Activated CD4-positive, CD25-positive, alpha-beta regulatory T cell treated with anti-CD3 and anti-CD28 coated beads, Interleukin-2, amount 50 U/mL, for 72 hours (primary cell): ENCODE data around the gene TRAPPC2L.

Experiments used
- DNase-seq: peaks from one replicate; pipeline ENCODE4 v3.0.0; 2021

The TRAPPC2L gene

DNA sequence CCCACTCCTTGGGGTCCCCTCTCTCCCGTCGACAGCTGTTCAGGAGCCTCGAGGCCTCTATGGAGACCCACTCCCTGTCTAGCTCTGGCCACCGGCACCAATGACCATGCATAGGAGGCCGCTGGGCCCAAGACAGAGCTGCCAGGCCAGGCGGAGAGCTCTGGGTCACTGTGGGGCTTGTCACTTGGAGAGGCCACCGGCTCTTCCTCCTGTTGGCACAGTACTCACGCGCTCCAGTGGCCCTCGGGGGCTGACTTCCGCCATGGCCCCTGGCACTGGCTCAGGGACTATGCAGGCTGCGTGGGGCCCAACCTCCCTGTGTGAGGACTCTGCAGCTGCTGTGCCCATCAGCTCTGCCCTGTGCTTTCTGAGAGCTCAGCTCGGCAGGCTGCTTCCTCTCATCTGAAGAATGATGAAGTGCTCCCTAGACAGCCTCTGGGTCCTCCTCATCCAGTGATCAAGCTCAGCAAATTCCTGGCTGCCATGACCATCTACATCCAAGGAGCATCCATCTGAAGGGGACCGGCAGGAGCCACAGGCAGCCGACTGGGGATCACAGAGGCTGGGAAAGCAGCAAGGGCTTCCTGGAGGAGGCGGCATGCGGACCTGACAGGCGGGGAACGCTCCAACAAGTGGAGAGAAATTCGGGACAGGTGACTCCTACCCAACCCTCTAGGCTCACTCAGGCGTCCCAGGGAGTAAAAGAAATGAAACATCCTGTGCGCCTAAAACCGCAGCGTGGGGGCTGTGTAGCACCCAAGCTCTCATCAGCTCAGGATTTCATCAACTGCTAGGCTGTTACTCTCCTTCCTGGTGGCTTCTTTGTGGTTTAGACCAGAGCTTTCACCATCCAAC is 17.0 kb upstream of the TRAPPC2L start:
- DNase-seq: no peak

DNA sequence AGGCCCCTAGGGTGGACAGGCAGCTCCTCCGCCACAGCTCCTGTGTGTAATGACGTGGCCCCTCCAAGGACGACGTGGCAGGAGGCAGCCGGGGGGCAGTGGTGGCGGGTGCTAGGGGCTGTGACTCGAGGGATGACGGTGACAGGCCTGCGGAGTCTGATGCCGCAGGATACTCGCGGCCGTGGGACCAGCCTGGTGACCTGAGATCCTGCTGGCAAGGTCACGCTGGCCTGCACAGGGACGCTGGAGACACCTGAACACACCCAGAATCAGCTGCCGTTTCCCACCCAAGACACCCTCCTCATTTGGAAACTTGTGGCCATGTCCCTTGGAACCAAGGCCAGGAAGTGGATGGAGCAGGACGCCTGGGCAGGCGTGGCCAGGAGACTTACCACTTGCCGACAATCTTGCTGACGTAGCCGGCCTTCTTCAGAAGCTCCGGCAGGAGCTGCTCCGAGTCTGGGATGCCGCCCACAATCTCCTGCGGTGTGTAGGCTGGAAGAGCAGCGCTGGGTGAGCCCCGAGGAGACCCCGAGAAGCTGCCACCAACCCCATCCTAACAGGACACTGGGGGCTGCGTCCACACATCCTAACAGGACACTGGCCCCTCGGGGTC is 16.2 kb upstream of the TRAPPC2L start:
- no peak for DNase-seq

DNA sequence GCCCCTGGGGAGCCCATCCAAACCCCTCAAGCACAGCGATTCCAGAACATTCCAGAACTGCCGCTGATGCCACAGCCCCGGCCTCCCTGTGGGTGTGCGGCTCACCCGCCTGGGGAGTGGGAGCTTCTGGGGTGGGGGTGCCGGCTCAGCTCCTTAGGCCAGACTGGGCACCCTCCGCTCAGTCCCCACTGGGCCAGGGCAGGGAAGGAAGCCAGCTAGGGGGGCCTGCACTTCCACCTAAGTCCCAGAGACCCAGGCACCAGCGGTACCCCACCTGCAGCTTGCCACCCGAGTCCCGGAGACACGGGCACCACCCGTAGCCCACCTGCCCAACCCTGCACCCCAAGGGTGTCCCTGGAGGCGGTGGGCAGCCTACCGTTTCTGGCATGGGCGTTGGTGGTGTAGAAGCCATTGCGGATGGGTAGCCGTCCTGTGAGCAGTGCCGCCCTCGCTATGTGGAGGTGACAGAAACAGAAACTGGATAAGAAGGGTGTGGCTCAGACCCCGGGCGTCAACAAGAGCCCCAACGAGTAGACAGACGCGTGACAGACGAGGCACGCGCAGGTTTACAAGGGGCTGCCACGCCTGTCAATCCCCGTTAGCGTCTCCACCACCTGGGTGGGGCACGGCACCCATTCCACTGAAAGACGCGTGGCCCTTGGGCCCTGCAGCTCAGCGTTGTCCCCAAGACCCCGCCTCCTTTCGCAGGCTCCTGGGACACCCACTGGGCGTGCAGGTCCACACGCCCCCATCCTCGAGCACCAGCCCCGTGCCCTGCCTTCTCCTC is 15.2 kb upstream of the TRAPPC2L start:
- no peak for DNase-seq

DNA sequence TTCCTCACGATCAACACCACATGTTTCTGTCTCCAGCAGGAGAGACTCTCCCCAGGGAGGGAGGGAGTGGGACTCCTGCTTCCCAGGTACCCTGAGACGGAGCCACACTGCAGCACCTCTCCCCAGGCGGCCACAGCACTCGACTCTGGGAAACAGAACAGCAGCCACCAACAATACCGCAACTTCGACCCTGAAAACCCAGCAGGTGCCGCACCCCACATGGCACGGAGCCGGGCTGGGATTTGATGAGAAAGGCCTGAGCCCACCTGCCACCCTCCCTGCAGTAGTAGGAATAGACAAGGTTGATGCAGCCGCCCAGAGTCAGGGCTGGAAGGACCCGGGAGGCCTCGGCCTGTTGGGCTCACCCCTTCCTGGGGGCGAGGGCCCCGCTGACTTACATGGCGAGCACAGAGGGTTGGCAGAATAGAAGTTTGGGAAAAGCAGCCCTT is 14.6 kb upstream of the TRAPPC2L start:
- DNase-seq: no peak

DNA sequence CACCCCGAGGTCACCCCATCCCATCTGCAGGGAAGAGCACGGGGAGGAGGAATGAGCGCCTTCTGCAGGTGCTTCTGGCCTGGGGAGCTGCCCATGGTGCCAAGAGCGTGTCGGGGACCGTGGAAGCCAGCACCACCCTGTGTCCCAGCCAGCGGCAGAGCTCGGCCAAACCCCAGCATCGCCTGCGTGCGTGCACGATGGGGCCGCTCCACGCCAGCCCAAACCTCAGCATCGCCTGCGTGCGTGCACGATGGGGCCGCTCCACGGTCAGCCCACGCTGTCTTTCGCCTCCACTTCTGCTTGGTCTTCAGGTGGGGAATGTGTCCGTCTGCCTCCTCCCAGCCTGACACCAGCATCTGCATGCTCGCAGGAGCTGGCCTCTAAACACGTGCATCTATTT is 14.1 kb upstream of the TRAPPC2L start:
- no peak for DNase-seq

DNA sequence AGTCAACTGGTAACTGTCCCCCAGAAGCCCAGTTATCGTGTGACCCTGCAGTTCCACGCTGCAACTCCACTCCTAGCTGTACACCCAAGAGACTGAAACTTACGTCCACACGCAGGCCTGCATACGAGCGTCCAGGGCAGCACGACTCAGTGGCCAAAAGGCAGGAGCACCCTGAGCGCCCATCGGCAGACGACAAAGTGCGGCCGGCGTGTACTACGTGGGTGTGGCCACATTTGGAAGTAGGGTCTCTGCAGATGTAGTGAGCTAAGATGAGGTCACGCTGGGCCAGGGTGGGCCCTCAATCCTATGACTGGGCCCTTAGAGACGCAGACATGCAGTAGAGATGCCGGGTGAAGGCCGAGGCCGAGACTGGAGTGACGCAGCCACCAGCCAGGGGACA is 13.7 kb upstream of the TRAPPC2L start:
- DNase-seq: no peak

DNA sequence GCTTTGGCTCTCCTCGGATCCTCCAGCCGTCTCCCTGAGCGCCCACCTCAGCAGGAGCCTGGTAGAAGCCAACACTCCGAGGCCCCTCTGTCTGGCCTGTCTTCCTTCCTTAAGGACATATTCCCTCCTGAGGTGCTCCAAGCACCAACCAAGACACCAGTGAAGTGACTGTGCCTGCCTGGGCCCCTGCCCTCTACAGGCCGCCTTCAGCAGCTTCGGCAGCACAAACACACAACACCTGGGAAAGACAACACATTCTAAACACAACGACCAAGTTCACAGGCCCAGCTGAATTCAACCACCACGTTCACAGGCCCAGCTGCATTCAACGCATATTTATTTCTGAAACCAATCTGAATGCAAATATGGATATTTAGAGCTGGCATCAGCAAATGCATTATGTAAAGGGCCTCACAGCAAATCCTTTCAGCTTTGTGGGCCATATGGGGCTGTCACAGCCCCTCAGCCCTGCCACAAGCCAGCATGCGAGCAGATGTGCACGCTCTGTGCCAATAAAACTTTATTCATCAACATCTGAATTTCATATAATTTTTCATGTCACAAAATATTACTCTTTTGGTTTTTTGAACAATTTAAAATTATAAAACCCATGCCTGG is 12.4 kb upstream of the TRAPPC2L start:
- DNase-seq: no peak

DNA sequence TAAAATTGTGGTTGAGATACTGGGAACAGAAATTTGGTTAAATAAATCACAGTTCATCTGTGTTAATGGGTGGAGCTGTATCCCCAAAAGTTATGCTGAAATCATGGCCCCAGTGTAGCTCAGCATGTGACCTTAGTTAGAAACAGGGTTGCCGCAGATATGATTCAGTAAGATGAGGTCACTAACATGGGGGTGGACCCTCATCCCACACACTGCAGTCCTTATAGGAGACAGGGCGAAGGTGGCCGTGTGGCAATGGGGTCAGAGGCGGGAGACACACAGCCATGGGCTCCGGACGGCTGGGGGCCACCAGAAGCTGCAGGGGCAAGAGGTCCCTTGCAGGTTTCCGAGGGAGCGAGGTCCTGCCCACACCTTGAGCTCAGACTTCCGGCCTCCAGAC is 10.8 kb upstream of the TRAPPC2L start:
- no peak for DNase-seq

DNA sequence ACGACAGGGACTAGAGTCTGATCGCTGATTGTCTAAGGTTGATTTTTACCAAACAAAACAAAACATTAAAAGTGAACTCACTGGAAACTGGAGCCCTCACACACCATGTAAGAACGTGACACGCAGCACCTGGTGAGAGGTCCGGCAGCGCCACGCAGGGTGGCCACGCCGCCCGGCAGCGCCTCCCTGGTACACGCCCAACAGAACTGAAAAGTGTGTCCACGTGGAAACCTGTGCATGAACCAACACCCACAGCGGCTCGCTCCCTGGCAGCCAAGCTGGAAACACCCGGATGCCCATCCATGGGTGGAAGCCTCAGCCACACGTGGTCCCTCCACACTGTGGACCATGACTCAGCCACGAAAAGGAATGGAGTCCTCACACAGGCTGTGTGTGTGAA is 9.3 kb upstream of the TRAPPC2L start:
- no peak for DNase-seq

DNA sequence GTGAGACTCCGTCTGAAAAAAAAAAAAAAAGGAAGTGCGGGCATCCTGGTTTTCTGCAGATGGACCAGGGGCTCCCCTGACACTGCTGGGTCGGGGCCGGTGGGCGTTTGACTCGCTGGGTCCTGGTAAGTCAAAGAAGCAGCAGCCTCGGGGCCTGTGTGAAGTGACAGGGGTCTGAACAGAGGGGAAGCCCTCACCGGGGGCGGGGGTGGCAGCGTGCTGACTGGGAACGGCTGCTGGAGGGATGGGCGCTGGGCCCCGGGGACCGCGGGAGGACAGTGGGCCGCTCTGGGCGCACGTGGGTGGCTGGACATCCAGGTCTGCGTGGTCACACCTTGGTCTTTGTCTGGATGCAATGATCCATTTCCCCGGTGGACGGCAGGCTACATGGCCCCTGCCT is 8.4 kb upstream of the TRAPPC2L start:
- DNase-seq: no peak

DNA sequence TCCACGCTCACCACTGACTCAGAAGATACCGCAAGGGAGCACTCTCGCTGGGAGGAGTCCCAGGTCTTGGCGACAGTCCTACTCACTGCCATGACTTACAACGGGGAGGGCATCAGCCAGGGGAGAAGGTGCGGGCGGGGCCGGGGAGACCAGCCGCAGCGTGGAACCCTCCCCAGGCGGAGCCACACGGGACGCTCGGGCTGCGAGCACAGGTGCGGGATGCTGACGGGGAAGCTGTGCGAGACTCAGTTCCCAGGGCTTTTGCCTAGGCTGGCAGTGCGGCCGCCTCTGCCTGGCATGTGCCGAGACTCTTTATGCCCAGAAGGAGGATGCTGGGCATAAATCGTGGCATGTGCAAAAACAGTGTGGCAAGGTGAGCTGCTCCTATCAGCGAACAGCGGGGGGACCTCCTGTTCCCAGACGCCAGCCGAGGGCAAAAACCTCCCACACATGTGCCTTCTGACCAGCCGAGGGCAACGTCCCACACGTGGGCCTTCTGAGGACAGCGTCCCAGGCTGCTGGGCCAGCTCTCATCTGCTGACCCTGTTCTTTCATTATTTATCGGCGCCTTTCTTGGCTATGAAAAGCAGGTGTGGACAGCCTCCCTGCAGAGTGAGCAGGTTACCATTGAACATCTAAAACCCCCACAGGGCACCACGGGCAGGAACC is 6.3 kb upstream of the TRAPPC2L start:
- DNase-seq: no peak

DNA sequence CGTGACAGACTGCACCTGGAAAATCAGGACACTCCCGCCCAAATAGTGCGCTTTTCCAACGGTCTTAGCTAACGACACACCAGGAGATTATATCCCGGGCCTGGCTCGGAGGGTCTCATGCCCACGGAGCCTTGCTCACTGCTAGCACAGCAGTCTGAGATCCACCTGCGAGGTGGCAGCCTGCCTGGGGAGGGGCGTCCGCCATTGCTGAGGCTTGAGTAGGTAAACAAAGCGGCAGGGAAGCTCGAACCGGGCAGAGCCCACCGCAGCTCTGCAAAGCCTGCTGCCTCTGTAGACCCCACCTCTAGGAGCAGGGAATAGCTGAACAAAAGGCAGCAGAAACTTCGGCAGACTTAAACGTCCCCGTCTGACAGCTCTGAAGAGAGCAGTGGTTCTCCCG is 5.3 kb upstream of the TRAPPC2L start:
- DNase-seq: no peak

DNA sequence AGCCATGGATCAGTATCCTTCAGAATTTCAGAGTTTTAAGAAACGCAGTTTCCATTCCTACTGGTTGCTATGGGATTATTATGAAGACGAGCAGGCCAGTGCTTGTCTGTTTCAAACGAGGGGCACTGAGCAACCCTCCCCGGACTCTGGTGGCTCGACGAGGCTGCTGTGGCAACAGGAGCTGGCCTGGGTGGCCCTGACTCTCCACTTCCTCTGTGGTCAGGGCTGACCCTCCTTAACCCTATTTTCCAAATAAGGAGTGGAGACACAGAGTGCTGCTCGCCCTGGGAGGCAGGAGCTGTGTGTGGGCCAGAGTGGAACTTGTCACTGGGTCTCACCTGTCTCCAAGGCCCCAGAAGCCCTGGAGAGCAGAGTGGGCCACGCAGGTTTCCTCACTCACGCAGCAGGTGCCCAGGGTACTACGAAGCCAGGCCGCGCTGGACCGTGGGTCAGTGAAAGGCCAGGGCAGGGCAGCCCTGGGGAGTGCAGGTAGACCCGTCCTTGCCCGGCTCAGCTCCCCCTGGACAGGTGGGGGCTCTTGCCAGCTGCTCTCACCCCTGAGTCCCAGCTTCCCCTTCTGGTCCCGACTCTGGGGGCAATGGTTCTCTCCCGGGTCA is 3.5 kb upstream of the TRAPPC2L start:
- DNase-seq: no peak

DNA sequence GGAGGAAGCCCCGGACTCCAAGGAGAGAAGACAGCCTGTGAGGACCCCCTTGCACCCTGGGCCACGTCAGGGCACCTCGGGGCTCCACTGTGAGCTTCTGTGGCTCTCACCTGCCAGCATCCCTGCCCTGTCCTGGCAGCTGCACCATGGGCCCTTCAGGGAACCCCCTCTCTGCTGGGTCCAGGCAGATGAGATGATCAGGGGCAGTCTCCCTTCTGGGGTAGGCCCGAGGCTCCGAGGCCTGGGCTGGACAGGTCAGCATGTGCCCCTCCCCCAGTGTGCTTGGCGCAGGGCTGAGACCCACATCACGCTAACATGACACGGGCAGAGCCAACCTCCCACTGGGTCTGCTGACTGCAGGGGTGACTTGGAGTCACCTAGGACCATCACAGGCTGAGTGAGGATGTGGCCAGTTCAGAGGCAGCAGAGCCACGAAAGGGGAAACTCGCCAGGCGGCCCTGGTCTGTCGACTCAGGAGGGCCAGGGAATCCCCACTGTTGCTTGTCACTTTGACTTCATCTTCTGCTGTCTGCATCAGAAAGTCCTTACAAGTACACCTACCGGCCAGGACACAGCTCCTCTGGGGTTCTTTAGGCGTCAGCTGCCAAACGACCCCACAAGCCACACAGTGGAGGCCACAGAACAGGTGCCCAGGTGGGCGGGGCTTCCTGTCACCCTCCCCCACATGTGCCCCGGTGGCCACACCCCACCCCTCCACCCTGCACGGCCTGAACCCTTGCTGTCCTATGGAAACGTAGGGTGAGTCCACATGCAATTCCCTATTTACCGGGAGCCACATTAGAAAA is 2.4 kb upstream of the TRAPPC2L start:
- no peak for DNase-seq

DNA sequence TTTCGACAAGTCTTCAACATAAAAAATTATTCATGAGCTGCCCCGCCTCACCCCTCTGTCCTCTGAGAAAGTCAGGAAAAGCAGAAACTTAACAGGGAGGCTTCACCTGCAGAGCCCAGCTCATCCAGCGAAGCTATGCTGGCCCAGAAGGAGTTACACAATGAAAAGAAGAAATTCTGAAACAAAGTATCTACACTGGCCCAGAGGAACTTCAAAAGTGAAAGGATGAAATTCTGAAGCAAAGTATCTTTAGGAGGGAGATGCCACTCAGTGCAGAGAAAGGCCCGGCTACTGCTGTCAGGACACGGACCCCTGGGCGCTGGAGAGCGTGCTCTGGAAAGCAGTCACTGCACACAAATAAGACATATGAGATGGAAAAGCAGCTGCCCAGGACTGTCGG is 1.8 kb upstream of the TRAPPC2L start:
- no peak for DNase-seq

DNA sequence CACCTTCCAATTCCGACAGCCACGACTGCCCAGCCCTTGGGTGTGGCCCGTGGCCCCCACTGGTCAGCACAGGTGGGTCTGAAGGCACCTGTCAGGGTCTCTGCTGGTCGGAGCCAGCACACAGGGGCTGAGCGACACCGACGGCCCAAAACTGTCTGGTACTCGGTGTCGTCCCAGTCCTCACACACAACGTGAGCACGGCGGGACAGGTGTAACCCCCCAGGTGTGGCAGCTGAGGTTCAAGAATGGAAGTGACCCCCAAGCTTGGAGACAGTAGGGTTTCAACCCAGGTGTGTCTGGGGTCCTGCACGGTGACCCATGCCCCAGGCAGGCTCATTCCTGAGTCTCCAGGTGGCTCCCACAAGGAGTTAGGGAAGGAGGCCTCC is 1.2 kb upstream of the TRAPPC2L start:
- DNase-seq: no peak

DNA sequence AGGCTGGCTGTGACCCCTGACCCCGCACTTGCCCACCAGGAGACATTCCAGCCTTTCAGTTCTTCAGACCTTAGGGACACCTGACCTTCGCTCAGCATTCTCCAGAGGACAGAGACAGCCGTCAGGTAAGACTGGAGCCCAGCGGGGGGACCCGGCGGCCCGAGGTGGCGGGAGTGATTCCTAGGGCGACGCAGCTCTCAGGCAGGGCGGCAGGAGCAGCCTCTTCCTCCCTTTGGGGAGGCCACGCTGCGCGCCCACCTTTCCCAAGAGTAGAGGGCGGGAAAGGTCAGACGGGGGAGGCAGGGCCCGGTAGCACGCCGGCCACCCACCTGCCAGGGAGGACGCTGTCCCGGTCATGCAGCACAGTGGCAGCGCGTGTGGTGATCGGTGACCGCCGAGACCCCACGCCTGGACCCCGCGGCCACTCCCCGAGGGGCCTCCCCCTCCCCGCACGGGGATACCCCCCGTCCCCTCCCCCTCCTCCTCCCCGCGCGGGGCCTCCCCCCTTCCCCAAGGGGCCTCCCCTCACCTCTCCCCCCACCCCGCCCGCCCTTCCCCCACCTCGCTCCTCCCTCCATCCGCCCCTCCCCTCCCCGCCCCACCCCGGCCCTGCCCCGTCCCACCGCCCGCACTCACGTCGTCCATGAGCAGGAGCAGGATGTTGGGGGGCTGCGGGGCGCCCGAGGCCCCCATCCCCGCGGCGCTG is 652 bp upstream of the TRAPPC2L start:
- peak; percentile 43 for DNase-seq

DNA sequence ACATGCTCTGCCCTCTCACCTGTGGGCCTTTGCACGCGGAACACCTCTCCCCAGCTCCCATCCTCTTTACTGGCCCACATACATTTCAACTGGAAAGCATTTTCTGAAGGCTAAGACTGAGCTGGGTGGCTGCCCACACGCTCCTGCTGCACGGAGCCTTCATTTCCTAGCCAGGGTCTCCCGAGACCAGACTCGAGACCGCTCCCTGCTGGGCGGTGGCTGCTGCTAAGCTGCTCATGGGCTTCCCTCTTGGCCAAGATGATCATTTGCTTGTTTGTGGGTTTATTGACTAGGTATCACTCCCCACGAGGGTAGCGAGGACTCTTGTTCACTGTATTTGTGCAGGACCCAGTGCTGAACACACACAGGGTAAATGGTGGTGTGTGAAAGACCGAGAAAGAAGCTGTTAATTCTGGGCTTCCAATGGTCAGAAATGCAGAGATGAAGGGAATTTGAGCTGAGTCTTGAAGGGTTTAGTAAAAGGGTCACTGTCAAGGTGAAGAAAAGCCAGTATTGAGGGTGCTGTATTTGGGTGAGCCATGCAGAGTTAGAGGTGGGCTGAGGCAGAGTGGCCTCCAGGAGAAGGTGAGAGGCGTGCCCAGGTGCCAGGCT is 907 bp downstream of the TRAPPC2L start:
- peak; percentile 68 for DNase-seq

DNA sequence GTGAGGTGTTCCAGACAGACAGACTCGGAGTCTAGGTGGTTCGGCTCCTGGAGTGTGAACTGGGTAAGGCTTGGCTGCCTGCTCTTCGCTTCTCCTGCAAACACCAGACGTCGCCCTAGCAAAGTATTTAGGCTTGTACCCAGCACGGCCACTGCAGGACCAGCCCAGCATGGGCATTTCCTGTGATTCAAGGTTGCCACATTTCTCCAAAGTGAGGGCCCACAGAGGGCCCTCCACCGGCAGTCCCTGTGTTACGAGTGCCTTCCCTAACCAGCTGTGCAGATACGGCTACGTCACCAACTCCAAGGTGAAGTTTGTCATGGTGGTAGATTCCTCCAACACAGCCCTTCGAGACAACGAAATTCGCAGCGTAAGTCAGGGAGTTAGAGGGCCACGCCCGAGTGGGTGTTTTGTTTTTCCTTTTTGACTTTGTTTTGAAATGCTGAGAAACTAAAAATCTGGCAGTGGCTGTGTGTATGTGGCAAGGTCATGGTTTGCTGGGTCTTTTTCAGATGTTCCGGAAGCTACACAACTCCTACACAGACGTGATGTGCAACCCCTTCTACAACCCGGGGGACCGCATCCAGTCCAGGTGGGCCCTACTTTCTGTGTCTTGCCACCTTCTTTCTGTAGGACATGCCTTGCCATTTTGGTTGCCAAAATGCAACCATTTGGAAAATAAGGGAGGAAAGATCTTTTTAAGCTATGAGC is 2.6 kb downstream of the TRAPPC2L start:
- DNase-seq: no peak

DNA sequence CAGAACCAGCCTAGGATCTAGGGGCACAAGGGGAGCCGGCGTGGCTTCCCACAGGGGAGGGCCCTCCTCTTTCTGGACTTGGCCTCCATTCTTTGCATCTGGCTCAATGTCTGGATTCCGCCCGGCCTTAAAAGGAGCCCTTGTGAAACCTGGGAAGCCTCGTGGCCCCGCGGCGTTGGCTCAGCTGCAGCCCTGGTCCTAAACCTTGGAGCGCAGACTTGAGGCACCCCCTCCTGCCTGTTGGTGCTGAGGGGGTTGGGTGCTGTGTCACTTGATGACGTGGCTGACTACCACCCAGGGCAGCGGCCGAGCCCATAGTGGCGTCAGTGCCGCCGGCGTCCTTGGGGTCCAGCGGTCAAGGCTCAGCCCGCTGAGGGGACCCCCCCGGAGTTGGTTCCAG is 4.4 kb downstream of the TRAPPC2L start:
- DNase-seq: no peak
